LoVo (cell line): ENCODE results near the gene EMC9.

Experiments
- DNase-seq: peaks from one replicate; pipeline ENCODE4 v3.0.0-alpha.2; 2016; ENCODE audit warnings: low spot score

The EMC9 gene

DNA sequence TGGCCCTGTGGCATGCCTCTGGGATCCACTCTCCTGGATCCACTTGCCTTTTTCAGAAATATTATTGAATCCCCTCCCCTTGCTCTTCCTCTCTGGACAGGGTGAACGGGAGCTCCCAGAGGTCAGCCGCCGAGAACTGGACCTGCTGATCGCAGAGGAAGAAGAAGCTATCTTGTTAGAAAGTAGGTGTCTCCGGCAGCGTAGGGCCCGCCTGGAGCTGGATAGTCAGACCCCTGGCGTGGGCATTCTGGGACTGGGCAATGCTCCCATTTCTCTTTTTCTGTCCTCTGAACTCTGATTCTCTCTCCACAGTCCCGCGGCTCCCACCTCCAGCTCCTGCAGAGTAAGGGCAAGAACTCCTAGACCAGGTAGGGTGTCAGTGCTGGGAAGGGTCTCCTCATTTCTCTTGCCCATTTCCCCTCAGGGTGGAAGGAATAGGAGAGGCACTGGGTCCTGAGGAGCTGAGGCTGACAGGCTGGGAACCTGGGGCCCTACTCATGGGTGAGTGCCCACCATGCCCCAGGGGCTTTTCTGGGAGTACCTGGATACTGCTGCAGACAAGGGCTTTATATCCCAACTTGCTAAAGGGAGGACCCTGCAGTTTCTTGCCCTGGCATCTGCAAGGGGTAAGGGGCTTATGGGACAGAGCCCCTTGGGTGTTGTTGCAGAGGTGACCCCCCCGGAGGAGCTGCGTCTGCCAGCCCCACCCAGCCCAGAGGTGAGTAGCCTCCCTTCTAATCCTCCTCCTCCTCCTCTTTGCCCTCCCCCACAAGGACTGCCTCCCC is 35.8 kb upstream of the EMC9 start:
- DNase-seq = no peak

DNA sequence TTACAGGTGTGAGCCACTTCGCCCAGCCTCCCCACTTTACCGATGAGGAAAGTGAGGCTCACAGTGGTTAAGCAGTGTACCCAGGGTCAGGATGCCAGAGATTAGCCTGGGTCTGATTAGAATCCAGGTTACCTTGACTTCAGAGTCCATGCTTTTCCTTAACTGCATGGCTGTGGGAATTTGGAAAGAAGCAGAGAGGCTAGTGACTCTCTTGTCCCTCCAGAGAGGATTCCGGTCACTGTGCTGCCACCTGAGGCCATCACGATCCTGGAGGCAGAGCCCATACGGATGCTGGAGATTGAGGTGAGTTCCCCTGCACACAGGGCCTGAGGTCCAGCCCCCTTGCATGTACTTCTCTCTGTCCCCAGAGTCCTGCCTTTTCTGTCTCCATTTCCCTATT is 35.2 kb upstream of the EMC9 start:
- no peak for DNase-seq

DNA sequence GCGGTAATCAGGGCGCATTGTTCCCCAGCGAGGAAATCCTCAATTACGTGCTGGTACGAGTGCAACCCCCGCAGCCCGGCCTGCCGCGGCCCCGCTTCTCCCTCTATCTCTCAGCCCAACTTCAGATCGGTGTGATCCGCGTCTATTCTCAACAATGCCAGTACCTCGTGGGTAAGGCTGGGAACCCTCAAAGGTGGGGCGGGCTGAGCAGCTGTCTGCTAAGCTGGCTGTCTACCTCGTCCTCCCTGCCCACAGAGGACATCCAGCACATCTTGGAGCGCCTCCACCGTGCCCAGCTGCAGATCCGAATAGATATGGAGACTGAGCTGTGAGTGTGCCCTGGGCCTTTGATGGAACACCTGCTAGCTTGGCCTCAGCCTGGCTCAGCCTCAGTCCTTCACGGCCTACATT is 31.5 kb upstream of the EMC9 start:
- no peak for DNase-seq

DNA sequence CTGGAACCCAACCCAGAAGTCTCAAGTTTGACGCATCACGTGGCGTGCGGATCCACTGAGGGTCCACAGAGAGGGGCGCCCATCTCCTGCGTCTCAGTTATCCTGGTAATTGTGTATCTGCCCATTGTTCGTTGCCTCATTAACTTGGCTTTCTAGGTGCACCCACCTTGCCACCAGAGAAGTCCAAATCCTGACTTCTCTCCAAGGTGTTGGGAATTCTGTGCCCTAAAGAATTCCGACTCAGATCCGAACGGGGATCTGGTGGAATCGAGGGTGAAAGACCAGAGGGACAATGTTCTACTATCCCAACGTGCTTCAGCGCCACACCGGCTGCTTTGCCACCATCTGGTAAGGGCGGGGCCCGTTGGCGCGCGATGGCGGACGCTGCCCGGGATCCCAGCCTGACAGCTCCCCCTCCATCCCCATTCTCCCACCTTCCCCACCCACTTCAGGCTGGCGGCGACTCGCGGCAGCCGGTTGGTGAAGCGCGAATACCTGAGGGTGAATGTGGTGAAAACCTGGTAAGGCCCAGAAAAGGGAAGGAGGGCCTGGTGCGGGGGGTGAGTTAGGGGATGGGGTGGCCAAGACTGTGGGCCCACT is 31.0 kb upstream of the EMC9 start:
- DNase-seq = no peak

DNA sequence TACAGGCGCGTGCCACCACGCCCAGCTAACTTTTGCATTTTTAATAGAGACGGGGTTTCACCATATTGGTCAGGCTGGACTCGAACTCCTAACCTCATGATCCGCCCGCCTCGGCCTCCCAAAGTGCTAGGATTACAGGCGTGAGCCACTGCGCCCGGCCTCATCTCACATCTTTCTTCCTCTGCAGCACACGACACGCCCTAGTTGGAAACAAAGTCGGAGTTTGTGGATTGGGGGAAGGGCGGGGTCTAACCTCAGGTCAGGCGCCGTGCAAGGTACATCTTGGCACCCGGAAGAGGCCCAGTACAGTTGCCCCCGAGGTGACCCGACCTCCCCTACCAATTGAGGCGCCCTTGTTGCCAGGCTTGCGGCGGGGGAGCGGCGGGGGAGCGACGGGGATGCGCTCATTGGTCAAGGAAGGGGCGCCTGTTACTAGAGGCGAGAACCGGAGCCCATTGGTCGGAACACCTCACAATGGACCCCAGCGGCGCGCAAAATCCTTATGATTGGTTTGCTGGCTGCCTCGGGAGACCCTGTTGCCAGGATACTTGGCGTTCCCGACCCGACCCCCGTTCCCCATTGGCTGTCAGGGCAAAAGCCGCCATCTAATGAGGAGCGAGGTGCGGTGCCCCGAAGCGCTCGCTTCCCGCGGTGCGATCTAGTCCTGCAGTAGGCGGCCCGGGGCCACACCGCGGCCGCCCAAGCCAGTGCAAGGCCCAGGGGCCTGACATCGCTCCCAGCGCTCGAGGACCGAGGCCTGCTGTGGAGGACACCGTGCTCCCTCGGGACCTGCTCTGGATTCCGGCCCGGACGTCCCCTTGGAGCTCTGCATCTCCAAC is 30.2 kb upstream of the EMC9 start, which contains the start of gene REC8:
Gene REC8, plus strand, starts transcription at position 659 of the 839 bp plus-strand sequence. CDS start 473 bp downstream, outside the sequence.
- no peak for DNase-seq

DNA sequence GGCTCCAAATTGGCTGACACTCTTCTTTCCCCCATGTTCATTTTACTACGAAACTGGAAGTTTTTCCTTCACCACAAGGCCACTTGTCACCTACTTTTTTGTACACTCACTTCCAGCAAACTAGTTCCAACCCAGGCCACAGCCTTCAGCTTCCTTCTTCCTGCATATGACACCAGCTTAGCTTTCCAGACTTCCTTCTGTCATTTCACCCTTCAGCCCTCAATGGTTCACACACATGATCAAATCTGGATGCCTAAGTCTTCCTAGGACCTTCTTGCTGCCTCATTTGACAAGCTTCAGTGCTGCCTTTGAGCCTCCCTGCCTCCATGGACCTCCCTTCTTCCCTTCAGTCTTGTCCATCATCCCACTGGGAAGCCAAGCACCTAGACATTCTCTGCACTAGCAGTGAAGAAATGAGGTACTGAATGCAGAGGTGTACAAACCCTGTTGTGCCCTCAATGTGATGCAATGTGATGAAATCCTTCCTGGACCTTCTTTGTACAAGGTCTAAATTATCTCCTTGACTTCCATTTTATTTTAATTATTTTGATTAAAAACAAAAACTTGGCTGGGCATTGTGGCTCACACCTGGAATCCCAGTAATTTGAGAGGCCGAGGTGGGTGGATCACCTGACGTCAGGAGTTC is 26.2 kb upstream of the EMC9 start:
- no peak for DNase-seq

DNA sequence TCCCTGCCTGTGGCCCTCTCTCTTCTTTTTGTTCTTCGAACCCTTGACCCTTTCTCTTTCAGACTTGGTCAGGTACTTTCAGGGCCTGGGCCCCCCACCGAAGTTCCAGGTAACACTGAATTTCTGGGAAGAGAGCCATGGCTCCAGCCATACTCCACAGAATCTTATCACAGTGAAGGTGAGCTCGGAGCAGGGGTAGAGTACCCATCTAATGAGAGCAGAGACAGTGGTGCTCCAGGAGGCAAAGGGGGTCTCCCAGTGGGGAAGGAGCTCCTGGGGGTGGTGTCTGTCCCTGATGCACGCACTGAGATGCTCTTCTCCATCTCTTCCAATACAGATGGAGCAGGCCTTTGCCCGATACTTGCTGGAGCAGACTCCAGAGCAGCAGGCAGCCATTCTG is 24.4 kb upstream of the EMC9 start:
- no peak for DNase-seq

DNA sequence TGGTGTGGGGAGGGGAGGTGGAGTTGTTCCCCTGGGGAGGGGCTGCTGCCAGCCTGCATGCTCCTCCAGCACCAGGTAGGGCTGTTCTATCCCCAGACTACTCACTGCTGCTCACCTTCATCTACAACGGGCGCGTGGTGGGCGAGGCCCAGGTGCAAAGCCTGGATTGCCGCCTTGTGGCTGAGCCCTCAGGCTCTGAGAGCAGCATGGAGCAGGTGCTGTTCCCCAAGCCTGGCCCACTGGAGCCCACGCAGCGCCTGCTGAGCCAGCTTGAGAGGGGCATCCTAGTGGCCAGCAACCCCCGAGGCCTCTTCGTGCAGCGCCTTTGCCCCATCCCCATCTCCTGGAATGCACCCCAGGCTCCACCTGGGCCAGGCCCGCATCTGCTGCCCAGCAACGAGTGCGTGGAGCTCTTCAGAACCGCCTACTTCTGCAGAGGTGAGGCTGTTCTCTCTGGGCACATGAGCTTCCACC is 23.2 kb upstream of the EMC9 start:
- no peak for DNase-seq

DNA sequence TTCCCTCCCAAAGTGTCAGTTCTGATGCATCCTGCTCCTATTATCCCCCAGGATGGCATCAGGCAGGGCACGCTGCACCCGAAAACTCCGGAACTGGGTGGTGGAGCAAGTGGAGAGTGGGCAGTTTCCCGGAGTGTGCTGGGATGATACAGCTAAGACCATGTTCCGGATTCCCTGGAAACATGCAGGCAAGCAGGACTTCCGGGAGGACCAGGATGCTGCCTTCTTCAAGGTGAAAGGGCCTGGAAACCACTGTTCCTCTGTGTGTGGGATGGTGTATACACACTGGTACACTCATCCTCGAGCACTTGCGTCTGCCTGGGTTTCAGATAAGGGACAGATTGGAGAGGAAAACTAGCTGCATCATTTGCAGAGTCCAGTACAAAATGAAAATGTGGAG is 20.7 kb upstream of the EMC9 start:
- no peak for DNase-seq

DNA sequence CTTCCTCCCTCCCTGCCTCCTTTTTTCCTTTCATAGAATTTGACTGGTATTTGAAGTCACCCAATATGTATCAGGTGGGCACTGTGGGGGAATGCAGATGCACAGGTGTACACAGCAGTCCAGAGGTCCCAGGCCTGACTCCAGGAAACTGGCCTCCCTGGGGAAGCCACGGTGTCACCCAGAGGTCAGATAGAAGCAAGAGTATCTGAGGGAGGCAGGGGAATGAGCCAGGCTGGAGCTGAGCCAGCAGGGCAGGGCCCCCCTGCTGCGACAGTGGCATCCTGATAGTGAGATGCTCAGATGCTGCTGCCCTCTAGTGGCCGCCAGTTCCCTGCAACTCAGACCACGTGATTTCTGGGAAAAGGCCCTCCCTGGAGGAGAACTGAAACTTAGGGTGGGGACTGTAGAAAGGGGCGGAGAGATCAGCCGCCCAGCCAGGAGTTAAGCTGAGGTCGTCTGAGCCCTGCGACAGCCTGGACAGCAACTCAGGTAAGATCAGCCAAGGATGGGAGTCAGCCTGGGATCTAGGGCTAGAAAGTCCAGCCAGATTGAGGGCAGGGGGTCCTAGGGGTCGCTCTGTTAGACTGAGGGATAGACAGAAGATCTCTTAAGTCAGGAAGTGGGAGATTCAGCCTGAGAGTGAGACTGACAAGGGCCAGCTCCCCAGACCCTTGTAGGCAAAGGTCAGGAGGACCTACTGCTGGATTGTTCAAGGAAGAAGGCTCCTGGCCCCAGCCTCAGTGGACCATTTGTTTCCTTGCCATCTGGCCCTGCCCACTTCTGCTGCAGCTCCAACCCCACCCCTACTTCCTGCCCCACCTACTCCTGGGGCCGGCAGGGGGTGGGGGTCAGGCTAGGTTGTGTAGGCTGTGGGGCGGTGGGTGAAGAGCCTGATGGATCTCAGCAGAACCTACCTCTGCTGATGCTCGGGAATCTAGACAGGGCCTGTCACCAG is 19.7 kb upstream of the EMC9 start, which contains the start of gene IRF9:
Gene IRF9, plus strand, starts transcription at position 416 of the 955 bp plus-strand sequence. CDS start 880 bp downstream, outside the sequence.
- peak; percentile 97 for DNase-seq

DNA sequence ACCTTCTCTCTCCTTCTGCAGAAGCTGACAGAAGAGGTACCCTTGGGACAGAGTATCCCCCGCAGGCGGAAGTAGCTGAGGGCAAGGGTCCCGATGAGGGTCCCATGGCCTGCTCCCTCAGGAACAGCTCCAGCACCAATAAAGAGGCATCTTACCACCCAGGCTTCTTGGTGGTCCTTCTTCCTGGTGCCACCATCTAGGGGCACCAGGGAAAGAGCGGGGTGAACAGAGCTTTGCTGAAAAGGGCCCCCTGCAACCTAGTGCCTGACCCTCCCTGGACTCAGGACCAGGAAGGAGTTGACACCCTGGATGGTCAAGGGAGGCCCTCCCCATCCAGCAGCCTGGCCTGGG is 19.1 kb upstream of the EMC9 start:
- DNase-seq = no peak

DNA sequence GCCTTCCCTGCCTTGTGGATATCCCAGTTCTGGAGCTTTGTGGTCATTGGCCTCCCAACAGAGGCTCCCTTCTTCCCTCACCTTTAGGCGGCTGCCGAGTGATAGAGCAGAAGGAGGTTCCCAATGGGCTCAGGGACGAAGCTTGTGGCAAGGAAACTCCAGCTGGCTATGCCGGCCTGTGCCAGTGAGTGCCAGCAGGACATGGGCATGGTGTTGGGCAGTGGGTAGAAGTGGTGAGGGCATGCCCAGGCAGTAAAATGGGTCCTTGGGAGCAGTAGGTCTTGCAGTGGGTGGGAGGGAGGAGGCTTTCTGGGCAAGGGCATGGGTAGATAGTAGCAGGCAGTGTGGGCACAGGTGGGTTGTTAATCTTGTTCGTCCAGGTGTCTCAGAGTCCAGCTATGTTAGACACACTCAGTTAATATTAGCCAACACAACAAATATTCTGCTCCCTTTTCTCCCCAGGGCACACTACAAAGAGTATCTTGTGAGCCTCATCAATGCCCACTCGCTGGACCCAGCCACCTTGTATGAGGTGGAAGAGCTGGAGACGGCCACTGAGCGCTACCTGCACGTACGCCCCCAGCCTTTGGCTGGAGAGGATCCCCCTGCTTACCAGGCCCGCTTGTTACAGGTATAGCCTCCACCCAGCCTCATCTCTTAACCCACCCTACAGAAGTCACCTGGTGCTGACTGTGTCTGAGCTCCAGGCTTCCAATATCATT is 18.5 kb upstream of the EMC9 start:
- DNase-seq = no peak

DNA sequence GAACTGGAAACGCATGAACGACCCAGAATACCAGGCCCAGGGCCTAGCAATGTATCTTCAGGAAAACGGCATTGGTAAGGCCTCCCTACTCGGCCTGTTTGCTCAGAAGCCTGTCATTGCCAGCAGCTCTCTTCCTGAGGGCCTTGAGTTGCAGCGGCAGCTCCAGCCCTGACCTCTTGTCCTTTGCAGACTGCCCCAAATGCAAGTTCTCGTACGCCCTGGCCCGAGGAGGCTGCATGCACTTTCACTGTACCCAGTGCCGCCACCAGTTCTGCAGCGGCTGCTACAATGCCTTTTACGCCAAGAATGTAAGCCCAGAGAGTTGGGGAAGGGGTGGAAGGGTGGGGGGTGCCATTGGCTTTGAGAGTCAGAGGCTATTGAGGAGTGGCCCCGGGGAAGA is 15.9 kb upstream of the EMC9 start:
- DNase-seq = no peak

DNA sequence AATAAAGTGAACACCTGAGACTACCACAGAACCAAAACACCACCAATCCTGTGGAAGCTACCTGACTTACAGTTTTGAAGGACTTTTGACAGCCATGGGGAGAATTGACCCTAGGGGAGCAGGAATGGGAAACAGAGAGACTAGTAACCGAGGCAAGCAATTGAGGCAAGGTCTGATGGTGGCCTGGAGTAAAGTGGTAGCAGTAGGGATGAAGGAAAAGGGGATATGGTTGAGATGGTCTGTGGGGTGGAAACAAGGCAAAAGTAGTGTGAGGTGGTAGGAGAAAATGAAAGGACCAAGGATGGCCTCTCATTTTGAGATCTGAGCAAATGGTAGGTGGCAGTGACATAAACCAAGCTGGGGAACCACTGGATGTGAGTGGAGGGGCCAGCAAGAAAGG is 15.4 kb upstream of the EMC9 start:
- no peak for DNase-seq

DNA sequence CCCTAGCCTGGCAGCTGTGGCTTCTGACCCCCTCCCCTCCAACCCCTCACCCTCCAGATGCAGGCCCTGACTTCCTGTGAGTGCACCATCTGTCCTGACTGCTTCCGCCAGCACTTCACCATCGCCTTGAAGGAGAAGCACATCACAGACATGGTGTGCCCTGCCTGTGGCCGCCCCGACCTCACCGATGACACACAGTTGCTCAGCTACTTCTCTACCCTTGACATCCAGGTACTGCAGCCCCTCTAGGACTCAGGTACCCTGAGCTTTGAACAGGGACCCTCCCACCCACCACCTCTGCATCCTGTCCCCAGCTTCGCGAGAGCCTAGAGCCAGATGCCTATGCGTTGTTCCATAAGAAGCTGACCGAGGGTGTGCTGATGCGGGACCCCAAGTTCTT is 13.7 kb upstream of the EMC9 start:
- DNase-seq = no peak

DNA sequence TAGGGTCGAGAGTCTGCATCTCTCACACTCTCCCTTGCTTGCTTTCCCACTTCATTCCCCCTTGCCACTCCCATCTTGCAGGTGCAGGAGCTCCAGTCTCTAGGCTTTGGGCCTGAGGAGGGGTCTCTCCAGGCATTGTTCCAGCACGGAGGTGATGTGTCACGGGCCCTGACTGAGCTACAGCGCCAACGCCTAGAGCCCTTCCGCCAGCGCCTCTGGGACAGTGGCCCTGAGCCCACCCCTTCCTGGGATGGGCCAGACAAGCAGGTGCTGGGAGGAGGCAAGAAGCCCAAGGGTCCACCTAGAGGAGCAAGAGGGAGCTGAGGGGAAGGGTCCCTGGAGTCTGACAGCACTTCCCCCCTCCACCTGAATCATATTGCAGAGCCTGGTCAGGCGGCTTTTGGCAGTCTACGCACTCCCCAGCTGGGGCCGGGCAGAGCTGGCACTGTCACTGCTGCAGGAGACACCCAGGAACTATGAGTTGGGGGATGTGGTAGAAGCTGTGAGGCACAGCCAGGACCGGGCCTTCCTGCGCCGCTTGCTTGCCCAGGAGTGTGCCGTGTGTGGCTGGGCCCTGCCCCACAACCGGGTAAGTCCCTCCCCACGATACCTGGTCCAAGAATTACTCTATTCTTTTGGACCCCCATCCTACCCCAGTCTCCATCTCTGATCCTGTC is 10.2 kb upstream of the EMC9 start:
- no peak for DNase-seq

DNA sequence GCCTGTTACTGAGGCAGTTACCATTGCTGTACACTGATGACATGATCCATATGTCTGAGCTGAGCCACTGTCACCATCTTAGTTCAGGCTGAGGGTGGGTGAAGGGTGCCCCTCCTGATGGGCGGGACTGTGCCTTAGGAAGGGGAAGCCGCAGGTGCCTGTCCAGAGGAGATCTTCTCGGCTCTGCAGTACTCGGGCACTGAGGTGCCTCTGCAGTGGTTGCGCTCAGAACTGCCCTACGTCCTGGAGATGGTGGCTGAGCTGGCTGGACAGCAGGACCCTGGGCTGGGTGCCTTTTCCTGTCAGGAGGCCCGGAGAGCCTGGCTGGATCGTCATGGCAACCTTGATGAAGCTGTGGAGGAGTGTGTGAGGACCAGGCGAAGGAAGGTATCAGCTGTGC is 9.6 kb upstream of the EMC9 start:
- no peak for DNase-seq

DNA sequence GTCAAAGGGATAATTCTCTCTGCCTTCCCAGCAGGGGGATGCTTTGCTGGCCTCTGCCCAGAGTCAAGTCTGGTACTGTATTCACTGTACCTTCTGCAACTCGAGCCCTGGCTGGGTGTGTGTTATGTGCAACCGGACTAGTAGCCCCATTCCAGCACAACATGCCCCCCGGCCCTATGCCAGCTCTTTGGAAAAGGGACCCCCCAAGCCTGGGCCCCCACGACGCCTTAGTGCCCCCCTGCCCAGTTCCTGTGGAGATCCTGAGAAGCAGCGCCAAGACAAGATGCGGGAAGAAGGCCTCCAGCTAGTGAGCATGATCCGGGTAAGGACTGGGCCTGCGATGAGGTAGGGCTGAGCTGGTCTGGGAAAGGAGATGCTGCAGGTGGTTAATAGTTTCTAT is 9.2 kb upstream of the EMC9 start:
- no peak for DNase-seq

DNA sequence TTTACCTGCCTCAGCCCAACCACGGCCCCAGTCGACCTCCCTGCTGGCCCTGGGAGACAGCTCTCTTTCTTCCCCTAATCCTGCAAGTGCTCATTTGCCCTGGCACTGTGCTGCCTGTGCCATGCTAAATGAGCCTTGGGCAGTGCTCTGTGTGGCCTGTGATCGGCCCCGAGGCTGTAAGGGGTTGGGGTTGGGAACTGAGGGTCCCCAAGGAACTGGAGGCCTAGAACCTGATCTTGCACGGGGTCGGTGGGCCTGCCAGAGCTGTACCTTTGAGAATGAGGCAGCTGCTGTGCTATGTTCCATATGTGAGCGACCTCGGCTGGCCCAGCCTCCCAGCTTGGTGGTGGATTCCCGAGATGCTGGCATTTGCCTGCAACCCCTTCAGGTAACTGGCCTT is 8.7 kb upstream of the EMC9 start:
- no peak for DNase-seq
